Hepatic stellate cell (primary cell): Measurements from ENCODE around the gene PLEKHO1.
"Not testable (repeated sequence)": the region's sequence is repeated elsewhere in the genome, so short reads cannot be mapped to it uniquely, and the experiment has no call there.

ENCODE experiments used
- DNase-seq: peaks from one replicate; pipeline ENCODE4 v3.0.0; 2011; ENCODE audit warnings: low spot score

Gene PLEKHO1

GRCh38 chr1:150173141-150173585, 23.4 kb downstream of the PLEKHO1 start:
- DNase-seq = no peak

GRCh38 chr1:150176593-150176992, 26.9 kb downstream of the PLEKHO1 start:
- DNase-seq = no peak

- DNase-seq = no peak
Observed at GRCh38 chr1:150178548-150178947, 28.8 kb downstream of the PLEKHO1 start.

- DNase-seq = no peak
Observed at GRCh38 chr1:150179867-150180266, 30.2 kb downstream of the PLEKHO1 start.

GRCh38 chr1:150180474-150180873, 30.8 kb downstream of the PLEKHO1 start:
- no peak for DNase-seq

GRCh38 chr1:150182247-150182646, 32.5 kb downstream of the PLEKHO1 start:
- no peak for DNase-seq

GRCh38 chr1:150183061-150183460, 33.3 kb downstream of the PLEKHO1 start:
- DNase-seq = no peak

- no peak for DNase-seq
Observed at GRCh38 chr1:150185481-150185880, 35.8 kb downstream of the PLEKHO1 start.

- DNase-seq = not testable (repeated sequence)
Observed at GRCh38 chr1:150186438-150186788, 36.7 kb downstream of the PLEKHO1 start.

- peak; percentile 42 for DNase-seq
Observed at GRCh38 chr1:150186789-150187559, 37.3 kb downstream of the PLEKHO1 start.

GRCh38 chr1:150187560-150187931, 37.8 kb downstream of the PLEKHO1 start:
- no peak for DNase-seq

GRCh38 chr1:150192012-150192411, 42.3 kb downstream of the PLEKHO1 start:
- DNase-seq = peak; percentile 55

- peak; percentile 22 for DNase-seq
Observed at GRCh38 chr1:150194381-150195031, 44.8 kb downstream of the PLEKHO1 start.

GRCh38 chr1:150196417-150196816, 46.7 kb downstream of the PLEKHO1 start:
- DNase-seq = no peak

GRCh38 chr1:150207281-150207971, 57.7 kb downstream of the PLEKHO1 start:
- DNase-seq = no peak

- DNase-seq = not testable (repeated sequence)
Observed at GRCh38 chr1:150208460-150208859, 58.7 kb downstream of the PLEKHO1 start.
